ENCODE results near the gene CHST12.

The CHST12 gene

DNA sequence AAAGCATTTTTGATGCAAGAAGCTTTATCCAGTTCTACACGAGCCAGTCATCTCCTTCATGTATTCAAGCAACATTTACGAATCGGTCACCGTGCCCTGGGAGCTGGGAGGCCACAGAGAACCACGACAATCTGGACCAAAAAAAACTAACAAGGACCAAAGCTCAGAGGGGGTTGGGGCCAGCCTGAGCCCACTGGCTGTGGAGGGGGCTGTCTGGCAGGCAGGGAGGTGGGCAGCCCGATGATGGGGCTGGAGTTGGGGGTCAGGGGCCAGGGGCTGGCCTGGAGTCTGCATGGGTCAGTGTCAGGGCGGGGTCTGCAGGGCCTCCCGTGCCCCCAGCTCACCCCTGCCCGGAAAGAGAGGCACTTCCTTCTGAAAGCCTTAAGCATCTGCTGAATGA is 85.3 kb downstream of the CHST12 start:
- no peak overlapping the region for H3K27ac ChIP-seq (ENCODE audit: low read depth, low read length)
- H3K79me2 ChIP-seq (ENCODE audit: control insufficient read depth, insufficient read depth, low read length, poor library complexity) = no peaks in the 10 kb centered on the region
- no peak overlapping the region for H3K18ac ChIP-seq (ENCODE audit: low read length)
- no peak overlapping the region for H3K4ac ChIP-seq (ENCODE audit: low read depth, low read length)
- no peak overlapping the region for H3K9ac ChIP-seq (ENCODE audit: low read length)
- H2BK120ac ChIP-seq (ENCODE audit: insufficient read depth, low read length, poor library complexity) = no peak overlapping the region
- peaks cover 3% of the 10 kb centered on the region for H3K9me3 ChIP-seq (ENCODE audit: insufficient read depth, low read depth, low read length)
- H3K4me1 ChIP-seq (ENCODE audit: control insufficient read depth in 1 of 2, insufficient read depth in 2 of 2, low read length in 2 of 2) = no peaks in the 10 kb centered on the region
- no peak overlapping the region for H2AK5ac ChIP-seq (ENCODE audit: low read length)
- no peaks in the 10 kb centered on the region for H3K36me3 ChIP-seq (ENCODE audit: control insufficient read depth in 1 of 2, insufficient read depth in 2 of 2, low read length in 2 of 2)
- no peak overlapping the region for H2BK5ac ChIP-seq (ENCODE audit: low read depth, low read length, poor library complexity)
- H3K4me2 ChIP-seq (ENCODE audit: low read length) = no peak overlapping the region
- no peak overlapping the region for H4K12ac ChIP-seq (ENCODE audit: low read depth, low read length)
- no CpG with 5 or more reads among the region's 9 CpGs for WGBS (ENCODE audit: extremely low coverage, insufficient coverage, insufficient read length)
- H3K79me1 ChIP-seq (ENCODE audit: low read length) = no peaks in the 10 kb centered on the region
- no peak overlapping the region for H4K8ac ChIP-seq (ENCODE audit: low read depth, low read length)
- H3K4me3 ChIP-seq (ENCODE audit: low read depth, low read length) = no peak overlapping the region
- no peak for DNase-seq
- no peak overlapping the region for H3K14ac ChIP-seq (ENCODE audit: low read length)
- no peak overlapping the region for H2BK12ac ChIP-seq (ENCODE audit: low read length)
- no peaks in the 10 kb centered on the region for H3K27me3 ChIP-seq (ENCODE audit: insufficient read depth, low read length)
- no peak overlapping the region for H2AFZ ChIP-seq (ENCODE audit: insufficient read depth, low read length, poor library complexity)
- no peak overlapping the region for H3K23ac ChIP-seq (ENCODE audit: low read length)
- H4K91ac ChIP-seq (ENCODE audit: low read depth, low read length) = no peak overlapping the region

GRCh38 chr7:2490181-2490651 is 86.8 kb downstream of the CHST12 start:
- Histone ChIP-seq H3K79me1 (ENCODE audit: low read length) (no peaks in the 10 kb centered on the region), H2AFZ (ENCODE audit: insufficient read depth, low read length, poor library complexity) (no peak overlapping the region), H2BK12ac (ENCODE audit: low read length) (no peak overlapping the region), H2BK5ac (ENCODE audit: low read depth, low read length, poor library complexity) (no peak overlapping the region), H2BK120ac (ENCODE audit: insufficient read depth, low read length, poor library complexity) (no peak overlapping the region), H2AK5ac (ENCODE audit: low read length) (no peak overlapping the region), H3K4me1 (ENCODE audit: control insufficient read depth in 1 of 2, insufficient read depth in 2 of 2, low read length in 2 of 2) (no peaks in the 10 kb centered on the region), H3K79me2 (ENCODE audit: control insufficient read depth, insufficient read depth, low read length, poor library complexity) (no peaks in the 10 kb centered on the region), H3K23ac (ENCODE audit: low read length) (no peak overlapping the region), H3K18ac (ENCODE audit: low read length) (no peak overlapping the region), H3K36me3 (ENCODE audit: control insufficient read depth in 1 of 2, insufficient read depth in 2 of 2, low read length in 2 of 2) (no peaks in the 10 kb centered on the region), H3K4me2 (ENCODE audit: low read length) (no peak overlapping the region), H4K91ac (ENCODE audit: low read depth, low read length) (no peak overlapping the region), H3K9ac (ENCODE audit: low read length) (no peak overlapping the region), H3K4me3 (ENCODE audit: low read depth, low read length) (no peak overlapping the region), H4K12ac (ENCODE audit: low read depth, low read length) (no peak overlapping the region), H4K8ac (ENCODE audit: low read depth, low read length) (no peak overlapping the region), H3K14ac (ENCODE audit: low read length) (no peak overlapping the region), H3K27me3 (ENCODE audit: insufficient read depth, low read length) (no peaks in the 10 kb centered on the region), H3K9me3 (ENCODE audit: insufficient read depth, low read depth, low read length) (peaks cover 3% of the 10 kb centered on the region), H3K4ac (ENCODE audit: low read depth, low read length) (no peak overlapping the region), H3K27ac (ENCODE audit: low read depth, low read length) (no peak overlapping the region)
- WGBS (ENCODE audit: extremely low coverage, insufficient coverage, insufficient read length) = no CpG with 5 or more reads among the region's 13 CpGs
- no peak for DNase-seq

DNA sequence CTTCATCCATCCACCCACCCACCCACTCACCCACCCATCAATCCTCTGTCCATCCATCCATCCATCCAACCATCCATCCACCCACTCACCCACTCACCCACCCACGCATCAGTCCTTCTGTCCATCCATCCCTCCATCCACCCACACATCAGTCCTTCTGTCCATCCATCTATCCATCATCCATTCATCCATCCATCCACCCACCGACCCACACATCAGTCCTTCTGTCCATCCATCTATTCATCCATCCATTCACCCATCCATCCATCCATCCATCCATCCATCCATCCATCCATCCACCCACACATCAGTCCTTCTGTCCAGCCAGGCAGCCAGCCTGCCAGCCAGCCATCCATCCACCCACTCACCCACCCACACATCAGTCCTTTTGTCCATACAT is 88.6 kb downstream of the CHST12 start:
- Histone ChIP-seq H4K12ac (ENCODE audit: low read depth, low read length) (no peak overlapping the region), H3K4ac (ENCODE audit: low read depth, low read length) (no peak overlapping the region), H2AK5ac (ENCODE audit: low read length) (no peak overlapping the region), H2BK12ac (ENCODE audit: low read length) (no peak overlapping the region), H3K9ac (ENCODE audit: low read length) (no peak overlapping the region), H3K14ac (ENCODE audit: low read length) (no peak overlapping the region), H4K8ac (ENCODE audit: low read depth, low read length) (no peak overlapping the region), H3K36me3 (ENCODE audit: control insufficient read depth in 1 of 2, insufficient read depth in 2 of 2, low read length in 2 of 2) (no peaks in the 10 kb centered on the region), H3K4me2 (ENCODE audit: low read length) (no peak overlapping the region), H3K23ac (ENCODE audit: low read length) (no peak overlapping the region), H3K27me3 (ENCODE audit: insufficient read depth, low read length) (no peaks in the 10 kb centered on the region), H3K79me1 (ENCODE audit: low read length) (no peaks in the 10 kb centered on the region), H2AFZ (ENCODE audit: insufficient read depth, low read length, poor library complexity) (no peak overlapping the region), H2BK5ac (ENCODE audit: low read depth, low read length, poor library complexity) (no peak overlapping the region), H3K18ac (ENCODE audit: low read length) (no peak overlapping the region), H3K4me3 (ENCODE audit: low read depth, low read length) (no peak overlapping the region), H3K27ac (ENCODE audit: low read depth, low read length) (no peak overlapping the region), H3K79me2 (ENCODE audit: control insufficient read depth, insufficient read depth, low read length, poor library complexity) (no peaks in the 10 kb centered on the region), H3K4me1 (ENCODE audit: control insufficient read depth in 1 of 2, insufficient read depth in 2 of 2, low read length in 2 of 2) (peaks cover 0 to 4% of the 10 kb centered on the region in 2 experiments), H2BK120ac (ENCODE audit: insufficient read depth, low read length, poor library complexity) (no peak overlapping the region), H3K9me3 (ENCODE audit: insufficient read depth, low read depth, low read length) (peaks cover 3% of the 10 kb centered on the region), H4K91ac (ENCODE audit: low read depth, low read length) (no peak overlapping the region)
- no peak for DNase-seq
- WGBS (ENCODE audit: extremely low coverage, insufficient coverage, insufficient read length) = no CpG with 5 or more reads among the region's 2 CpGs

DNA sequence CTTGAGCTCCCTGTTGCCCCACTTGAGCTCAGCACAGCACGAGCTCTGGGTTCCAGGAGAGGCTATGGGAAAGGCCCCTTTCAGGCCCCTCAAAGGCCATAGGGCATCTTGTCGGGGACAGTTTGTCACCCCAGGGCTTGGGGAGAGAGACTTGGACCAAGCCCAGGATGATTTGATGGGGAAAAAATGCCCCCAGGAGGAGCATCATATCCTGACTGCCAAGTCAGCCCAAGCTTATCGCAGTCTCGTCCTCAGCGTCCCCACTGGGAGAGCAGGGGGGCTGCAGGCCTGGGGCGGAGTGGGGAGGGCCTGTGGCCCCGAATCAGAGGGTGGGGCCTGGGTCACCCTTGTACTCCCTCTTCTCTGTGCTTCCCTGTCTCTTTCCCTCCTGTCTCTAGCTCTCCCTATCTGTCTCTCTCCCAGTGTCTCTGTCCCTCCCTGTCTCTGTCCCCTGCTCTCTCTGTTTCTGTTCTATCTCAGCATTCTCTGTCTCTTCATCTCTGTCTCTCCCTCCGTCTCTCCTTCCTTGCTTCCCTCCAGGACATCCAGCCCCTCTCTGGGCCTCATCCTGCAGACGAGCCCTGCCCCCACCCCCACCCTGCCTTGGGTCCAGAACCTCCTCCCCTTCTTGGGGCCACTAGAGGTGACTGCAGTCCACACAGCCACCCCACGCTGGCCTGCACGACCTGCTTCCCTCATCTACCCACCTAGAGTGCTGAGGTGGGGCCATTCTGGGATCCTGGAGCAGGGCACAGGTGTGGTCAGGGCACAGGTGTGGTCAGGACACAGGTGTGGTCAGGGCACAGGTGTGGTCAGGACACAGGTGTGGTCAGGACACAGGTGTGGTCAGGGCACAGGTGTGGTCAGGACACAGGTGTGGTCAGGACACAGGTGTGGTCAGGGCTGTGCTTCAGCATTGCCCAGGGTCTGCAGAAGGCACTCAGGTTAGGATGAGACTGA is 90.1 kb downstream of the CHST12 start:
- Histone ChIP-seq H4K8ac (ENCODE audit: low read depth, low read length) (no peak overlapping the region), H3K79me1 (ENCODE audit: low read length) (no peaks in the 10 kb centered on the region), H3K79me2 (ENCODE audit: control insufficient read depth, insufficient read depth, low read length, poor library complexity) (no peaks in the 10 kb centered on the region), H2AK5ac (ENCODE audit: low read length) (no peak overlapping the region), H3K18ac (ENCODE audit: low read length) (no peak overlapping the region), H3K27ac (ENCODE audit: low read depth, low read length) (no peak overlapping the region), H4K91ac (ENCODE audit: low read depth, low read length) (no peak overlapping the region), H3K14ac (ENCODE audit: low read length) (no peak overlapping the region), H2AFZ (ENCODE audit: insufficient read depth, low read length, poor library complexity) (no peak overlapping the region), H3K23ac (ENCODE audit: low read length) (no peak overlapping the region), H3K4me3 (ENCODE audit: low read depth, low read length) (no peak overlapping the region), H2BK5ac (ENCODE audit: low read depth, low read length, poor library complexity) (no peak overlapping the region), H3K27me3 (ENCODE audit: insufficient read depth, low read length) (no peaks in the 10 kb centered on the region), H3K9ac (ENCODE audit: low read length) (no peak overlapping the region), H2BK12ac (ENCODE audit: low read length) (no peak overlapping the region), H3K9me3 (ENCODE audit: insufficient read depth, low read depth, low read length) (peaks cover 3% of the 10 kb centered on the region), H3K4ac (ENCODE audit: low read depth, low read length) (no peak overlapping the region), H4K12ac (ENCODE audit: low read depth, low read length) (no peak overlapping the region), H3K4me2 (ENCODE audit: low read length) (no peak overlapping the region), H3K4me1 (ENCODE audit: control insufficient read depth in 1 of 2, insufficient read depth in 2 of 2, low read length in 2 of 2) (peaks cover 0 to 4% of the 10 kb centered on the region in 2 experiments), H2BK120ac (ENCODE audit: insufficient read depth, low read length, poor library complexity) (no peak overlapping the region), H3K36me3 (ENCODE audit: control insufficient read depth in 1 of 2, insufficient read depth in 2 of 2, low read length in 2 of 2) (no peaks in the 10 kb centered on the region)
- no CpG with 5 or more reads among the region's 11 CpGs for WGBS (ENCODE audit: extremely low coverage, insufficient coverage, insufficient read length)
- no peak for DNase-seq

Data from trophoblast cell (in vitro differentiated cells and primary cell).